GM18907 (cell line): ENCODE measurements around the gene TCERG1.
A peak's percentile ranks its signal among the peaks of the same experiment; 100 is the strongest.
"Not testable (repeated sequence)": the region's sequence is repeated elsewhere in the genome, so short reads cannot be mapped to it uniquely, and the experiment has no call there.

Experiments
- ATAC-seq: cut with Tn5 transposase; IDR thresholded peaks from one replicate; pipeline ENCODE4 v1.9.1; 2021; ENCODE audit warnings: mild to moderate bottlenecking, moderate library complexity; ENCODE audit not compliant: unreplicated experiment

TCERG1 gene

GRCh38 chr5:146519554-146519953, 72.4 kb downstream of the TCERG1 start:
- no peak for ATAC-seq

GRCh38 chr5:146520731-146521130, 73.6 kb downstream of the TCERG1 start:
- no peak for ATAC-seq

GRCh38 chr5:146521403-146522106, 74.4 kb downstream of the TCERG1 start:
- ATAC-seq, result no peak

GRCh38 chr5:146523698-146524097, 76.6 kb downstream of the TCERG1 start:
- no peak for ATAC-seq

GRCh38 chr5:146527785-146528184, 80.7 kb downstream of the TCERG1 start:
- ATAC-seq, result no peak

- no peak for ATAC-seq
Measured at GRCh38 chr5:146528236-146528635, 81.1 kb downstream of the TCERG1 start.

GRCh38 chr5:146529984-146530383, 82.9 kb downstream of the TCERG1 start:
- peak; percentile 50 for ATAC-seq

GRCh38 chr5:146533260-146533857, 86.2 kb downstream of the TCERG1 start:
- peak; percentile 97 for ATAC-seq

GRCh38 chr5:146533882-146534281, 86.7 kb downstream of the TCERG1 start:
- ATAC-seq, result no peak

GRCh38 chr5:146538432-146538831, 91.3 kb downstream of the TCERG1 start:
- no peak for ATAC-seq

- no peak for ATAC-seq
Measured at GRCh38 chr5:146539973-146540372, 92.8 kb downstream of the TCERG1 start.

GRCh38 chr5:146540414-146540813, 93.3 kb downstream of the TCERG1 start:
- ATAC-seq, result no peak

- peak; percentile 96 for ATAC-seq
Measured at GRCh38 chr5:146541958-146542849, 95.1 kb downstream of the TCERG1 start.

- ATAC-seq, result no peak
Measured at GRCh38 chr5:146544232-146544631, 97.1 kb downstream of the TCERG1 start.

GRCh38 chr5:146548781-146549449, 101.8 kb downstream of the TCERG1 start:
- no peak for ATAC-seq

- no peak for ATAC-seq
Measured at GRCh38 chr5:146549615-146550014, 102.5 kb downstream of the TCERG1 start.

GRCh38 chr5:146553446-146553845, 106.3 kb downstream of the TCERG1 start:
- no peak for ATAC-seq

GRCh38 chr5:146556884-146557283, 109.8 kb downstream of the TCERG1 start:
- not testable (repeated sequence) for ATAC-seq

GRCh38 chr5:146560205-146560812, 113.2 kb downstream of the TCERG1 start:
- no peak for ATAC-seq
